ENCODE results near the gene APOF. TPM values are rescaled to one million over a fixed set of nuclear protein-coding genes. Genes with fewer than 3 reads are reported as not detected.
"Not testable (repeated sequence)": the region's sequence is repeated elsewhere in the genome, so short reads cannot be mapped to it uniquely, and the experiment has no call there.

Gene APOF
- total RNA-seq, 1 experiment from 2014 or later = not detected

GRCh38 chr12:56338308-56339157 lies 24.1 kb downstream of the APOF start, which contains the start of gene IL23A:
TSS of gene IL23A (plus strand) at chr12:56338884. CDS start at chr12:56339045, 161 bp downstream.
- no peak within 1 kb of the TSS for H3K4me3 Mint-ChIP-seq (ENCODE audit: unreplicated experiment)
- peaks cover 26% of the 10 kb centered on the region for H3K36me3 Mint-ChIP-seq (ENCODE audit: insufficient read depth, unreplicated experiment)
- ChIA-PET CTCF (interaction anchor here (0.6 to 1.6 kb wide), 8 partner anchors 12 to 1150 kb away, joined by 3 to 9 read pairs (median 4); partner anchors contain the start of gene RNF41), POLR2A (interaction anchor here (0.6 to 4.7 kb wide), 4 partner anchors 22 to 126 kb away, joined by 3 to 26 read pairs (median 4); partner anchors contain the start of genes STAT2 and TIMELESS)
- H3K4me1 Mint-ChIP-seq (ENCODE audit: insufficient read depth, unreplicated experiment) = peaks cover 10% of the 10 kb centered on the region
- intact Hi-C loops (cut with micrococcal nuclease) = no loop called here
- peak; percentile 33 for DNase-seq (ENCODE audit: unreplicated experiment)
- H3K9me3 Mint-ChIP-seq (ENCODE audit: unreplicated experiment) = no peaks in the 10 kb centered on the region
- no peaks in the 10 kb centered on the region for H3K27me3 Mint-ChIP-seq (ENCODE audit: insufficient read depth, unreplicated experiment)
- no TSS peak for BruUV-seq (replicated peaks)
- TF ChIP-seq, protein P1, sequence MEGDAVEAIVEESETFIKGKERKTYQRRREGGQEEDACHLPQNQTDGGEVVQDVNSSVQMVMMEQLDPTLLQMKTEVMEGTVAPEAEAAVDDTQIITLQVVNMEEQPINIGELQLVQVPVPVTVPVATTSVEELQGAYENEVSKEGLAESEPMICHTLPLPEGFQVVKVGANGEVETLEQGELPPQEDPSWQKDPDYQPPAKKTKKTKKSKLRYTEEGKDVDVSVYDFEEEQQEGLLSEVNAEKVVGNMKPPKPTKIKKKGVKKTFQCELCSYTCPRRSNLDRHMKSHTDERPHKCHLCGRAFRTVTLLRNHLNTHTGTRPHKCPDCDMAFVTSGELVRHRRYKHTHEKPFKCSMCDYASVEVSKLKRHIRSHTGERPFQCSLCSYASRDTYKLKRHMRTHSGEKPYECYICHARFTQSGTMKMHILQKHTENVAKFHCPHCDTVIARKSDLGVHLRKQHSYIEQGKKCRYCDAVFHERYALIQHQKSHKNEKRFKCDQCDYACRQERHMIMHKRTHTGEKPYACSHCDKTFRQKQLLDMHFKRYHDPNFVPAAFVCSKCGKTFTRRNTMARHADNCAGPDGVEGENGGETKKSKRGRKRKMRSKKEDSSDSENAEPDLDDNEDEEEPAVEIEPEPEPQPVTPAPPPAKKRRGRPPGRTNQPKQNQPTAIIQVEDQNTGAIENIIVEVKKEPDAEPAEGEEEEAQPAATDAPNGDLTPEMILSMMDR (IDR thresholded peaks at IDR 0.05; ENCODE audit: unreplicated experiment) = no peak
- peak within 1 kb of the TSS; percentile 60 for H3K27ac Mint-ChIP-seq (ENCODE audit: low read depth, unreplicated experiment)

GRCh38 chr12:56337753-56338251 lies 24.9 kb downstream of the APOF start:
- H3K4me1 Mint-ChIP-seq (ENCODE audit: insufficient read depth, unreplicated experiment) = peaks cover 16% of the 10 kb centered on the region
- H3K27me3 Mint-ChIP-seq (ENCODE audit: insufficient read depth, unreplicated experiment) = no peaks in the 10 kb centered on the region
- no peak overlapping the region for H3K27ac Mint-ChIP-seq (ENCODE audit: low read depth, unreplicated experiment)
- ChIA-PET POLR2A (interaction anchor here (0.6 to 4.7 kb wide), 4 partner anchors 22 to 126 kb away, joined by 3 to 26 read pairs (median 4); partner anchors contain the start of genes STAT2 and TIMELESS), CTCF (interaction anchor here (0.9 to 1.6 kb wide), 2 partner anchors 117 to 126 kb away, joined by 4 to 7 read pairs; no protein-coding TSS in a partner anchor)
- intact Hi-C loops (cut with micrococcal nuclease) = no loop called here
- H3K9me3 Mint-ChIP-seq (ENCODE audit: unreplicated experiment) = no peaks in the 10 kb centered on the region
- no peak for DNase-seq (ENCODE audit: unreplicated experiment)
- peaks cover 26% of the 10 kb centered on the region for H3K36me3 Mint-ChIP-seq (ENCODE audit: insufficient read depth, unreplicated experiment)
- H3K4me3 Mint-ChIP-seq (ENCODE audit: unreplicated experiment) = no peak overlapping the region
- TF ChIP-seq, protein P1 (IDR thresholded peaks at IDR 0.05; ENCODE audit: unreplicated experiment) = no peak
- BruUV-seq (replicated peaks) = no TSS peak

- no peak overlapping the region for H3K4me3 Mint-ChIP-seq (ENCODE audit: unreplicated experiment)
- CTCF ChIA-PET = interaction anchor here (0.5 to 1.6 kb wide), 5 partner anchors 8 to 128 kb away, joined by 3 to 7 read pairs (median 3); no protein-coding TSS in a partner anchor
- H3K4me1 Mint-ChIP-seq (ENCODE audit: insufficient read depth, unreplicated experiment) = peaks cover 20% of the 10 kb centered on the region
- peaks cover 19% of the 10 kb centered on the region for H3K36me3 Mint-ChIP-seq (ENCODE audit: insufficient read depth, unreplicated experiment)
- no peak for DNase-seq (ENCODE audit: unreplicated experiment)
- no peak overlapping the region for H3K27ac Mint-ChIP-seq (ENCODE audit: low read depth, unreplicated experiment)
- intact Hi-C loops (cut with micrococcal nuclease) = no loop called here
- H3K9me3 Mint-ChIP-seq (ENCODE audit: unreplicated experiment) = no peaks in the 10 kb centered on the region
- TF ChIP-seq, protein P1 (IDR thresholded peaks at IDR 0.05; ENCODE audit: unreplicated experiment) = no peak
- POLR2A ChIA-PET = interaction anchor here (1.5 to 6.4 kb wide), 3 partner anchors 20 to 128 kb away, joined by 5 to 87 read pairs (median 9); partner anchors contain the start of genes CNPY2 and STAT2
- BruUV-seq (replicated peaks) = no TSS peak
- no peaks in the 10 kb centered on the region for H3K27me3 Mint-ChIP-seq (ENCODE audit: insufficient read depth, unreplicated experiment)
These were observed 26.1 kb downstream of the APOF start for GRCh38 chr12:56336361-56337167.

- BruUV-seq (replicated peaks); H3K27me3 Mint-ChIP-seq (ENCODE audit: insufficient read depth, unreplicated experiment); intact Hi-C loops (cut with micrococcal nuclease); H3K9me3 Mint-ChIP-seq (ENCODE audit: unreplicated experiment); H3K27ac Mint-ChIP-seq (ENCODE audit: low read depth, unreplicated experiment); DNase-seq (ENCODE audit: unreplicated experiment): not testable (repeated sequence)
- Mint-ChIP-seq H3K36me3 (ENCODE audit: insufficient read depth, unreplicated experiment) (peaks cover 25% of the 10 kb centered on the region), H3K4me3 (ENCODE audit: unreplicated experiment) (peak overlapping the region; percentile 31), H3K4me1 (ENCODE audit: insufficient read depth, unreplicated experiment) (peaks cover 26% of the 10 kb centered on the region)
- ChIA-PET POLR2A (interaction anchor here (1.5 to 6.4 kb wide), 2 partner anchors 19 to 24 kb away, joined by 9 to 87 read pairs; partner anchors contain the start of genes CNPY2 and STAT2), CTCF (interaction anchor here (0.7 to 1.3 kb wide), 5 partner anchors 9 to 218 kb away, joined by 3 to 5 read pairs (median 4); partner anchors contain the start of gene ZC3H10)
These were observed 27.1 kb downstream of the APOF start for GRCh38 chr12:56335527-56335926.
